BJ (cell line): ENCODE data around the gene MAL. TPM values are rescaled to one million over a fixed set of nuclear protein-coding genes. Genes with fewer than 3 reads are reported as not detected.

Experiments used
- CTCF ChIA-PET: fragments of 350-600 bp; formaldehyde crosslinking; extraction: SDS; loops from one replicate; lab custom pipeline; 2021; ENCODE audit warnings: antibody characterized with exemption, inconsistent platforms; lab: Yijun Ruan, JAX
- POLR2A ChIA-PET: fragments of 300-600 bp; sonication (Branson Sonifier 250); formaldehyde crosslinking; extraction: SDS; loops from one replicate; lab custom pipeline; 2021; ENCODE audit warnings: antibody characterized with exemption; lab: Charles Lee
- DNase-seq: peaks from one replicate; pipeline ENCODE4 v3.0.0-alpha.2; 2011; ENCODE audit warnings: low read depth
- H3K27me3 ChIP-seq: 2 replicates; pipeline ENCODE4 v1.6.0; 2011; ENCODE audit warnings: low read length; ENCODE audit not compliant: control insufficient read depth, insufficient read depth
- H3K36me3 ChIP-seq: 2 replicates; pipeline ENCODE4 v1.5.1; 2011; ENCODE audit warnings: low read length; ENCODE audit not compliant: control insufficient read depth, insufficient read depth
- H3K4me3 ChIP-seq: 2 replicates; pipeline ENCODE4 v1.5.1; 2011; ENCODE audit warnings: low read depth, mild to moderate bottlenecking, control low read depth, low read length
- CTCF ChIP-seq: IDR thresholded peaks from 2 replicates; pipeline ENCODE4 v1.5.1; 2011; ENCODE audit warnings: low read depth, mild to moderate bottlenecking, control low read depth, inconsistent platforms, low read length, moderate library complexity; ENCODE audit not compliant: insufficient read depth
- polyA plus RNA-seq: library from polyadenylated mRNA; depleted of rRNA; stranded (reverse); fragments of >200 nt; gene quantifications from 2 replicates; pipeline ENCODE4 v1.2.3, GENCODE V29; 2011

The MAL gene
- polyA plus RNA-seq, 1 experiment, result not detected

- ChIA-PET POLR2A (no interaction called here), CTCF (no interaction called here)
- no peak for DNase-seq
- TF ChIP-seq CTCF, result no peak
- H3K36me3 ChIP-seq, result no peaks in the 10 kb centered on the region
- peaks cover 4% of the 10 kb centered on the region for H3K27me3 ChIP-seq
- H3K4me3 ChIP-seq, result no peak overlapping the region
These were observed 44.0 kb downstream of the MAL start for GRCh38 chr2:95069465-95069864.

- Histone ChIP-seq H3K4me3 (no peak overlapping the region), H3K36me3 (no peaks in the 10 kb centered on the region), H3K27me3 (peaks cover 6% of the 10 kb centered on the region)
- no peak for DNase-seq
- CTCF ChIA-PET, result no interaction called here
- no peak for TF ChIP-seq CTCF
- POLR2A ChIA-PET, result no interaction called here
These were observed 46.3 kb downstream of the MAL start for GRCh38 chr2:95071856-95072255.

GRCh38 chr2:95072424-95072823 lies 46.9 kb downstream of the MAL start:
- H3K4me3 ChIP-seq, result no peak overlapping the region
- no peaks in the 10 kb centered on the region for H3K36me3 ChIP-seq
- TF ChIP-seq CTCF, result no peak
- CTCF ChIA-PET, result interaction anchor here (0.6 to 1.6 kb wide), 2 partner anchors 44 to 134 kb away, joined by 3 to 4 read pairs; no protein-coding TSS in a partner anchor
- peaks cover 6% of the 10 kb centered on the region for H3K27me3 ChIP-seq
- POLR2A ChIA-PET, result no interaction called here
- no peak for DNase-seq

GRCh38 chr2:95073856-95074662 lies 48.6 kb downstream of the MAL start:
- CTCF ChIA-PET, result interaction anchor here (0.8 to 1.6 kb wide), 3 partner anchors 31 to 52 kb away, joined by 3 to 4 read pairs (median 3); no protein-coding TSS in a partner anchor
- no peak for DNase-seq
- TF ChIP-seq CTCF, result no peak

GRCh38 chr2:95074663-95075439 lies 49.3 kb downstream of the MAL start:
- CTCF ChIA-PET, result interaction anchor here (0.8 to 2.5 kb wide), 8 partner anchors 10 to 50 kb away, joined by 3 to 13 read pairs (median 8); partner anchors contain the start of genes MAL and MRPS5
- H3K36me3 ChIP-seq, result no peaks in the 10 kb centered on the region
- no peak for TF ChIP-seq CTCF
- peaks cover 14% of the 10 kb centered on the region for H3K27me3 ChIP-seq
- H3K4me3 ChIP-seq, result no peak overlapping the region
- POLR2A ChIA-PET, result no interaction called here
- DNase-seq, result no peak

More at GRCh38 chr2:95073856-95074662, 48.6 kb downstream of the MAL start:
- POLR2A ChIA-PET, result no interaction called here
- H3K27me3 ChIP-seq, result peaks cover 11% of the 10 kb centered on the region
- no peaks in the 10 kb centered on the region for H3K36me3 ChIP-seq
- no peak overlapping the region for H3K4me3 ChIP-seq
